K562 (cell line): ENCODE results near the gene TERB1. TPM values are rescaled to one million over a fixed set of nuclear protein-coding genes. Genes with fewer than 3 reads are reported as not detected.

Source experiments
- ARID1B ChIP-seq: fragments of 450-650 bp; IDR thresholded peaks from 2 replicates; pipeline ENCODE4 v1.6.1; 2016; ENCODE audit warnings: antibody characterized with exemption, mild to moderate bottlenecking, inconsistent platforms
- ARID3B ChIP-seq: fragments of 250-450 bp; sonication (Bioruptor Pico); IDR thresholded peaks from 2 replicates; pipeline ENCODE4 v1.4.0; 2020; ENCODE audit warnings: borderline replicate concordance
- EHMT2 ChIP-seq: fragments of 450-650 bp; IDR thresholded peaks from 2 replicates; pipeline ENCODE4 v1.6.1; 2018; ENCODE audit warnings: antibody characterized with exemption
- IFI16 ChIP-seq: fragments of 250-450 bp; sonication (Bioruptor Pico); IDR thresholded peaks from 2 replicates; pipeline ENCODE4 v2.1.2; 2022; ENCODE audit warnings: mild to moderate bottlenecking, inconsistent platforms
- IRF1 ChIP-seq: sonication (generic); formaldehyde crosslinking; IDR thresholded peaks from 2 replicates; pipeline ENCODE4 v1.8.0; 2022; ENCODE audit warnings: missing genetic modification reagents, mild to moderate bottlenecking, borderline replicate concordance
- KAT2B ChIP-seq: IDR thresholded peaks from one replicate; pipeline ENCODE4 v1.6.1; 2012; ENCODE audit warnings: low read depth, mild to moderate bottlenecking, control low read depth, inconsistent platforms, low read length, moderate library complexity
- KDM1A ChIP-seq, 2 experiments: fragments of 450-650 bp; IDR thresholded peaks; 2 replicates each; pipeline ENCODE4 v1.6.1; 2016; ENCODE audit warnings: mild to moderate bottlenecking in 2 of 2
- KLF16 ChIP-seq: IDR thresholded peaks from 2 replicates; pipeline ENCODE4 v1.6.1; 2016; ENCODE audit warnings: antibody characterized with exemption
- MED1 ChIP-seq: sonication (generic); formaldehyde crosslinking; IDR thresholded peaks from 2 replicates; pipeline ENCODE4 v1.8.1; 2023; ENCODE audit warnings: missing genetic modification reagents, borderline replicate concordance
- NFIX ChIP-seq: fragments of 250-450 bp; sonication (Bioruptor Pico); IDR thresholded peaks from 2 replicates; pipeline ENCODE4 v1.4.0; 2020; ENCODE audit warnings: low read depth, mild to moderate bottlenecking, moderate library complexity
- NFRKB ChIP-seq: fragments of 450-650 bp; IDR thresholded peaks from 2 replicates; pipeline ENCODE4 v1.6.1; 2016; ENCODE audit warnings: low read depth
- NONO ChIP-seq, 2 experiments: fragments of 200-400 bp in 1 of 2; fragments of 450-650 bp in 1 of 2; formaldehyde crosslinking in 1 of 2; IDR thresholded peaks; 2 replicates each; pipeline ENCODE4 v1.6.1; 2017; ENCODE audit warnings: low read depth in 2 of 2, mild to moderate bottlenecking in 2 of 2, moderate library complexity in 2 of 2, low read length in 1 of 2
- NR1H2 ChIP-seq: sonication (generic); formaldehyde crosslinking; IDR thresholded peaks from 2 replicates; pipeline ENCODE4 v1.4.0; 2020; ENCODE audit warnings: mild to moderate bottlenecking, missing genetic modification reagents
- PHF20 ChIP-seq: fragments of 450-650 bp; IDR thresholded peaks from 2 replicates; pipeline ENCODE4 v1.6.1; 2018; ENCODE audit not compliant: partially characterized antibody
- PHF21A ChIP-seq: fragments of 450-650 bp; IDR thresholded peaks from 2 replicates; pipeline ENCODE4 v1.6.1; 2017; ENCODE audit warnings: low read depth, borderline replicate concordance
- POLR2G ChIP-seq: fragments of 200-400 bp; formaldehyde crosslinking; IDR thresholded peaks from 2 replicates; pipeline ENCODE4 v1.6.1; 2017; ENCODE audit warnings: low read depth, mild to moderate bottlenecking, antibody characterized with exemption, low read length, moderate library complexity
- RNF2 ChIP-seq: sonication (generic); IDR thresholded peaks from 2 replicates; pipeline ENCODE4 v1.6.1; 2016
- SMARCA4 ChIP-seq: fragments of 450-650 bp; IDR thresholded peaks from 2 replicates; pipeline ENCODE4 v1.6.1; 2016
- SMARCB1 ChIP-seq: IDR thresholded peaks from 2 replicates; pipeline ENCODE4 v1.6.1; 2011; ENCODE audit warnings: improper control_type of control experiment, low read depth; ENCODE audit not compliant: insufficient read length
- USF2 ChIP-seq: sonication (generic); formaldehyde crosslinking; IDR thresholded peaks from 2 replicates; pipeline ENCODE4 v1.5.0; 2020; ENCODE audit warnings: missing genetic modification reagents
- VEZF1 ChIP-seq: fragments of 200-800 bp; sonication (Bioruptor generic); IDR thresholded peaks from 2 replicates; pipeline ENCODE4 v1.6.1; 2017; ENCODE audit warnings: missing genetic modification characterization, missing compliant biosample characterization
- ZBTB17 ChIP-seq: fragments of 450-650 bp; formaldehyde crosslinking; IDR thresholded peaks from 2 replicates; pipeline ENCODE4 v1.4.0; 2020; ENCODE audit warnings: mild to moderate bottlenecking
- ZNF316 ChIP-seq: fragments of 450-650 bp; IDR thresholded peaks from 2 replicates; pipeline ENCODE4 v1.6.1; 2016
- polyA plus RNA-seq, 8 experiments: library from polyadenylated mRNA; depleted of rRNA in 4 of 8; stranded (reverse) in 5 of 8; unstranded in 3 of 8; fragments of >200 nt; fragmentation: Nextera tagmentation in 2 of 8; fragmentation: Illumina TruSeq in 1 of 8; extraction: Ambion mirVana in 2 of 8; extraction: Trizol in 1 of 8; gene quantifications; 2 replicates each; pipeline versions ENCODE4 v1.2.1 to v1.2.3, GENCODE V29; 2011 to 2014; ENCODE audit warnings: inconsistent platforms in 1 of 8, missing spikeins in 1 of 8
- total RNA-seq, 7 experiments: library from RNA; depleted of rRNA in 6 of 7; stranded (reverse); fragments of >200 nt in 6 of 7; fragmentation: Illumina TruSeq in 2 of 7; extraction: Trizol in 2 of 7; gene quantifications; 2 replicates each; pipeline versions ENCODE4 v1.2.1 to v1.2.3, GENCODE V29; 2011 to 2021; ENCODE audit warnings: low replicate concordance in 1 of 7
- TF ChIP-seq, protein P1 (sequence below): IDR thresholded peaks from 3 replicates; pipeline ENCODE4 v1.6.1; 2011; ENCODE audit warnings: borderline replicate concordance, mild to moderate bottlenecking; ENCODE audit not compliant: insufficient read length, insufficient read depth

The TERB1 gene
- total and polyA plus RNA-seq, 9 of the 15 experiments (the other 6 are each of a cell fraction or from before 2014, with no cell fraction given) = not detected

- TF ChIP-seq EHMT2 (no peak), KDM1A (IDR thresholded peaks at IDR 0.05) (no peak), PHF20 (peak; percentile 66), SMARCA4 (no peak), ZBTB17 (CRISPR knock-in tag) (no peak), PHF21A (no peak), IFI16 (CRISPR knock-in tag) (no peak), SMARCB1 (no peak), IRF1 (CRISPR knock-in tag) (no peak), VEZF1 (peak; percentile 74), RNF2 (no peak), NFIX (no peak), POLR2G (peak; percentile 96), KAT2B (no peak), MED1 (no peak), USF2 (no peak), ZNF316 (no peak), NR1H2 (CRISPR knock-in tag) (no peak), NFRKB (peak; percentile 59; the same call in 1 of the 2 replicates), NONO (IDR thresholded peaks at IDR 0.05; ENCODE audit: low read depth in 2 of 2, low read length in 1 of 2) (peak; percentile 77 to 96), KLF16 (no peak), ARID1B (no peak), ARID3B (no peak; the same call in 1 of the 2 replicates)
- TF ChIP-seq, protein P1, sequence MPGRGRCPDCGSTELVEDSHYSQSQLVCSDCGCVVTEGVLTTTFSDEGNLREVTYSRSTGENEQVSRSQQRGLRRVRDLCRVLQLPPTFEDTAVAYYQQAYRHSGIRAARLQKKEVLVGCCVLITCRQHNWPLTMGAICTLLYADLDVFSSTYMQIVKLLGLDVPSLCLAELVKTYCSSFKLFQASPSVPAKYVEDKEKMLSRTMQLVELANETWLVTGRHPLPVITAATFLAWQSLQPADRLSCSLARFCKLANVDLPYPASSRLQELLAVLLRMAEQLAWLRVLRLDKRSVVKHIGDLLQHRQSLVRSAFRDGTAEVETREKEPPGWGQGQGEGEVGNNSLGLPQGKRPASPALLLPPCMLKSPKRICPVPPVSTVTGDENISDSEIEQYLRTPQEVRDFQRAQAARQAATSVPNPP = no peak
Measured at GRCh38 chr16:66751303-66751991, 49.9 kb downstream of the TERB1 start, which contains the start of gene DYNC1LI2 (continued).
